Activated CD4-positive, alpha-beta memory T cell treated with anti-CD3 and anti-CD28 coated beads, Interleukin-2, amount 10 ng/mL, durations not matched to agents 7 days and 5 days (primary cell): ENCODE data around the gene FBXL4. TPM values are rescaled to one million over a fixed set of nuclear protein-coding genes. Genes with fewer than 3 reads are reported as not detected.

Experiments
- CTCF ChIA-PET: fragments of 350-600 bp; sonication (Branson Sonifier 250); formaldehyde crosslinking; loops from one replicate; lab custom pipeline; 2021; ENCODE audit warnings: antibody characterized with exemption, inconsistent platforms; lab: Charles Lee
- POLR2A ChIA-PET: fragments of 350-600 bp; sonication (Branson Sonifier 250); formaldehyde crosslinking; loops from one replicate; lab custom pipeline; 2021; ENCODE audit warnings: antibody characterized with exemption; lab: Charles Lee
- DNase-seq: peaks from one replicate; pipeline ENCODE4 v3.0.0-alpha.2; 2020
- H3K27ac Mint-ChIP-seq: one replicate; pipeline ENCODE4 v1.8.0; 2021; ENCODE audit warnings: mild to moderate bottlenecking, mixed read lengths
- H3K27me3 Mint-ChIP-seq: one replicate; pipeline ENCODE4 v1.8.0; 2021; ENCODE audit warnings: mixed read lengths
- H3K36me3 Mint-ChIP-seq: one replicate; pipeline ENCODE4 v1.8.0; 2021; ENCODE audit warnings: low read depth, mixed read lengths
- H3K4me1 Mint-ChIP-seq: one replicate; pipeline ENCODE4 v1.8.0; 2021; ENCODE audit warnings: mixed read lengths
- H3K4me3 Mint-ChIP-seq: one replicate; pipeline ENCODE4 v1.8.0; 2021; ENCODE audit warnings: mild to moderate bottlenecking, mixed read lengths
- H3K9me3 Mint-ChIP-seq: one replicate; pipeline ENCODE4 v1.8.0; 2021; ENCODE audit warnings: mixed read lengths
- total RNA-seq, 2 experiments: library from RNA; stranded (reverse); gene quantifications; one replicate each; pipeline ENCODE4 v1.2.3, GENCODE V29; 2021

Gene FBXL4
- total RNA-seq, 2 experiments from 2014 or later = 11.5 to 12.1 TPM

DNA sequence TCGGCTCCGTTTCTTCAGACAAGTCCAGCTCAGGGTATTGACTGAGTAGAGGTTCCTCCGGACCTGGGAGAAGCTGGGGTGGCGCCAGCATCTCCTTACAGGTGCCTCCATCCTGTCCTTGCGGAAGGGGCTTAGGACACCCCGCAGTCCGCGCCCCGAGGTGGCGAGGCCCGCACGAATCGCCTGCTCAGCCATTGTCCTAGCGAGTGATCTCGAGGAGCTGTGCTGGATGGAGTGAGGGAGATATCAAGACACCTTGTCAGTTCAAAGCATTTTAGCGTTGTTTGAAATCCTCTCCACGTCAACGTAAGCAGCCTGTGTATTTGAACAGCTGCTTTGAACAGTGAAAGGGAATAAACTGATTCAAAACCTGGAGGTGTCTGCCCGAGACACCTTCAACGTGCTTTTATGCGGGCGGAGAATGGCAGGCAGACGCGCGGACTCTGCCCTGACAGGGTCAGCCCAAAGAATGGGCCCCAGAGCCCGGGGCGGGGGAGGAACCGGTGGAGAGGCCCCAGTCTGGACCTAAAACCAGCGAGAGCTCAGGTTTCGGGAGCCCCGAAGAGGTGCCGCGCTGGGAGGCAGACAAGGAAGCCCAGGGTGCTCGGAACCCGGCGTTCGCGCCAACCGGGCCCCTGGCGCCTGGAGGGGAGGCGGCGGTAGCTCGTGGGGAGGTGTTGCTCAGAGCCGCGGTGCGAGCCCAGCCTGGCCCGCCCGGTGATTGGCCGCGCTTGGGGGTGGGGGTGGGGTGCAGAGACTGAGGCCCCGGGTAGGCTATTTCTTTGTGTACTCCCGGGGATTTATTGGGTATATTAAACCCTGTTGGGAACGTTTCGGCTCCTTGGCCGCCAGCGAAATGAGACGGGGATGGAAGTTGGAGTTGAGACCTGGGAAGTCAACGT, 116.4 kb downstream of the FBXL4 start:
- Mint-ChIP-seq H3K9me3 (no peaks in the 10 kb centered on the region), H3K4me1 (peaks cover 39% of the 10 kb centered on the region), H3K4me3 (peak overlapping the region; percentile 35), H3K36me3 (peaks cover 9% of the 10 kb centered on the region), H3K27me3 (peaks cover 85% of the 10 kb centered on the region), H3K27ac (peak overlapping the region; percentile 52)
- no peak for DNase-seq
- POLR2A ChIA-PET = no interaction called here
- CTCF ChIA-PET = interaction anchor here (1.2 kb wide), 1 partner anchor 10 kb away, joined by 3 read pairs; no protein-coding TSS in a partner anchor

DNA sequence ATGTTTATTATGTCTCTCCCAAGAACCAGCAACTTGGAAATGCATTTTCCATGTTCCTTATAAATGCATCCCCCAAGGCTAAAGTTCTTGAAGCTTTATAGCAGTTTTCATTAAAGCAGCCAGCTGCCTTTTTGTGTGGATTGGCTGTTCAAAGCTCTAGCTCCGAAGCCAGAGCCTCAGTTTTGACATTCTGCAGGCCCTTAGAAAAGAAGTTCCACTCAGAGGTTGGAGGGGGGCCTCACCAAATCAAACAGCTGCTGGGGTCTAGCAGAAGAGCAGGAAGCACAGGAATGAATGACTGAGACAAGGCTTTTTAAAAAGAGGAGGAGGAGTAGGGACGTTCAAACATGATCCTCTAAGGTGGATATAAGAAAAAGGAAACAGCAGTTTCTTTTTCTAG, 117.6 kb downstream of the FBXL4 start:
- ChIA-PET POLR2A (interaction anchor here (1.5 kb wide), 1 partner anchor 8 kb away, joined by 4 read pairs; no protein-coding TSS in a partner anchor), CTCF (interaction anchor here (0.7 kb wide), 1 partner anchor 1946 kb away, joined by 7 read pairs; no protein-coding TSS in a partner anchor)
- peaks cover 35% of the 10 kb centered on the region for H3K4me1 Mint-ChIP-seq
- no peak overlapping the region for H3K27ac Mint-ChIP-seq
- no peak overlapping the region for H3K4me3 Mint-ChIP-seq
- no peaks in the 10 kb centered on the region for H3K9me3 Mint-ChIP-seq
- DNase-seq = no peak
- peaks cover 9% of the 10 kb centered on the region for H3K36me3 Mint-ChIP-seq
- H3K27me3 Mint-ChIP-seq = peaks cover 87% of the 10 kb centered on the region

DNA sequence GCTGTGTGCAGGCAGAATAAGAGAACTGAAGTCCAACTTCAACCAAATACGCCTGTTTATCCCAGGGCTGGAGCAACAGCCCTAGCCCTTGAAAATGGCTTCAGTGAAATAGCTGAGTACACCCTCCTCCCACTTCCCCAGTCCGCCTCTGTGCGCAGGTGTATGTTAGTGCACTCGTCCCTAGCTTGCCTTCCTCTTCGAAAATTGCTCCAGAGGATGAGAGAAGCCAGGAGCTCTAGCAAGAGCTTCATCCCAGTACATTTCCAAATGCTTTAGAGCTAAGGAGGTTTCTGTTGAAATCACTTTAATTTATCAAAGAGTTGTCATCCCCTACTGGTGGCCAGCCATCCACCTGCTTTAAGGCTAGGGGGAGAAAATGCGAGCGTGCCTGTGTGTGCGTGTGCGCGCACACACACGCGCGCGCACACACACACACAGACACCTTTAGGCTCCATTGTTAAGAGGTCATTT, 118.8 kb downstream of the FBXL4 start:
- ChIA-PET CTCF (no interaction called here), POLR2A (interaction anchor here (1.5 kb wide), 1 partner anchor 9 kb away, joined by 4 read pairs; no protein-coding TSS in a partner anchor)
- H3K4me1 Mint-ChIP-seq = peaks cover 35% of the 10 kb centered on the region
- H3K27ac Mint-ChIP-seq = no peak overlapping the region
- H3K27me3 Mint-ChIP-seq = peaks cover 89% of the 10 kb centered on the region
- no peak overlapping the region for H3K4me3 Mint-ChIP-seq
- DNase-seq = no peak
- no peaks in the 10 kb centered on the region for H3K9me3 Mint-ChIP-seq
- H3K36me3 Mint-ChIP-seq = peaks cover 9% of the 10 kb centered on the region

DNA sequence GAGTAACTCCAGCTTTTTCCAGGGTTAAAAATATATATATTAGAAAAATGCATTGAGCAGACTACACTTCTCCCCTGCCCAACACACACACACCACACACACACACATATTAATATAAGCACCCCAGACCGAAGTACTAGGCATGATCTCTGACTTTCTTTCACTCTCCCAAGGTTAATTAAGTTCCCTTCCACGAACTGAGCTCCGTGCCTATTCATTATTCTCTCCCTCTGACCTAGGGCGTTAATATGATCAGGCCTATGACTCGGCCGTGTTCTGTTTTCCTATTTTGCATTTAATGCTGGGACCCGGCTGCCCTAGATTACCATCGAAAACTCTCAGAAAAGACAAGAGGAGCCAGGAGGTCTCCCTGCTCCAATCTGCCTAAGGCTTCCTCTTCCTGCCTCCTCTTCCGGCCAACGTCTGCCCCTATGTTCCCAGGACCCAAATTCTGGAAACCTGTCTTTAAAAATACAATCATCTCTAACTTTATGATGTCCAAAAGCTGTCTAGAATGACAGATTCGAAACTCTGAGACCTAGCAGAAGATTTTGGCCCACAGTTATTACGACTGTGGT, 119.4 kb downstream of the FBXL4 start:
- no peak for DNase-seq
- H3K27me3 Mint-ChIP-seq = peaks cover 89% of the 10 kb centered on the region
- H3K4me1 Mint-ChIP-seq = peaks cover 35% of the 10 kb centered on the region
- CTCF ChIA-PET = no interaction called here
- no peaks in the 10 kb centered on the region for H3K9me3 Mint-ChIP-seq
- no peak overlapping the region for H3K4me3 Mint-ChIP-seq
- no peak overlapping the region for H3K27ac Mint-ChIP-seq
- peaks cover 12% of the 10 kb centered on the region for H3K36me3 Mint-ChIP-seq
- POLR2A ChIA-PET = interaction anchor here (0.6 to 1.5 kb wide), 3 partner anchors 10 to 16 kb away, joined by 3 to 4 read pairs (median 3); no protein-coding TSS in a partner anchor

DNA sequence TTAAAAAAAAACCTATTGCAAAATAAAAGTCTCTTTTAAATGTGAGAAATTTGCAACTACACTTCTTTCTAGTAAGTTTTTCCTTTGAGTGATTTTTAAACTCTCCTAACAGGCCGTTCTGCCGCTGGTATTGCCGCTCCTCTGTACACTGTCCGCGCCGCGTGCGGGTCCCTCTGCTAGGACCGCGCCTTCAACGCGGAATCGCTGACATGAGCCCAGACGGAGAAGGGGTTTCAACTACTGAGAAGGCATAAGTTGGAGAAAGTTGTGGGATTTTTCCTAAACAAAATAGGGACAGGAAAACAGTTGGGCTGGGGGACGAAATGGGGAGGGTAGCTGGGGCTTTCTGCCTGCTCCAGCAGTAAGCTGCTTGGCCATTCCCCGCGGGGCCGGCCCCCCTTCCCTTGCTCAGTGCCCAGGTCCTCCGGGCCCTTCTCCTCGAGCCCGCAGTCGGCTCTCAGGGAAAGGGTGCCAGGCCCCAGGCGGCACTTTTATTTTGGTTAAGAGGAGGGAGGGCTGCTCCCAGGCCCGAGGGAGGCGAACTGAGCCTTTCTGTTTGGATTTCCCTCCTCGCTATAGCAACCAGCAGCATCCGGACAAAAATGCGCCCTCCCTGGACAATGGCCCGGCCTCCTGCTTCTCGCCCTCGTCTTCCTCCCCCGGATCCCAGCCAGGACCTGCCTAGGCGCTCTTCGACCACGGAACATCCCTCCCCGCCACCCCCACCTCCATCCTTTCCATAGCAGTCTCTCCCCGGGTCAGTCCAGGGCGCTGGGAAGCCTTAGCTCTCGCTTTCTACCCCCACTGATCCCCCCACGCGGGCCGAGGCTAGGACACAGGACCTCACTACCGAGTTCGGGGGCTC, 120.2 kb downstream of the FBXL4 start:
- CTCF ChIA-PET = no interaction called here
- peaks cover 8% of the 10 kb centered on the region for H3K36me3 Mint-ChIP-seq

DNA sequence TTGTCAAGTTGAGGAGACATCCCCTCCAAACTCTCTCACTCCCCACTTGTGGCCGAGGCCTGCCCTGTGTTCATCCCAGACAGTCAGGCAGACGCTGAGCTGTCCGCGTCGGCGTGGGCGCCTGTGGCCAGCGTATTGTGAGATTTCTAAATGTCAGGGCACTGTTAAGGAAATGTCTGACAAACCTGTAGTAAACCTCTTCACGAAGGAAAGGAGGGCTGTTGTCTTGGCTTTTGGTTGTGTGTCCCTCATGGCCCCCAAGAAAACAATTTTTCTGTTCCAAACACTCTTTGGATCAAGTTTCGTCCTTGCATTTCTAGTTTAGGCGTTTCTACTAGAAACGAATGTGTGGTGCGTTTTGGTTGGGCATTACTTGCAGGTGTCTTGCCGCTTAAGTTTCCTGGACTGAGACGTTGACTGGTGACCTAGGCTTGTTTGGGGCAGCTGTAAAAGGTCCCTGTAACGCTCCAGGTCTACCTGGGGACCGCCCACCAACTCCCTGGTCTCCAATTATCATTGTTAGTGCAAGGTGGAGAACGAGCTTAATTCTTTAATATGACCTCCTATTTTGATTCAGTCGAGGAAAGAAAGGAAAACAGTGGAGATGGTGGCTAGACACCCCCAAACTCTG, 122.0 kb downstream of the FBXL4 start:
- Mint-ChIP-seq H3K27me3 (peaks cover 85% of the 10 kb centered on the region), H3K36me3 (peaks cover 4% of the 10 kb centered on the region), H3K4me1 (peaks cover 16% of the 10 kb centered on the region), H3K4me3 (no peak overlapping the region), H3K9me3 (no peaks in the 10 kb centered on the region), H3K27ac (no peak overlapping the region)
- no peak for DNase-seq
- POLR2A ChIA-PET = no interaction called here
- CTCF ChIA-PET = interaction anchor here (0.6 kb wide), 1 partner anchor 1596 kb away, joined by 3 read pairs; no protein-coding TSS in a partner anchor

More for the DNA sequence above, 120.2 kb downstream of the FBXL4 start:
- Mint-ChIP-seq H3K4me3 (no peak overlapping the region), H3K27ac (no peak overlapping the region), H3K9me3 (no peaks in the 10 kb centered on the region), H3K4me1 (peaks cover 28% of the 10 kb centered on the region), H3K27me3 (peaks cover 84% of the 10 kb centered on the region)
- POLR2A ChIA-PET = interaction anchor here (1.2 kb wide), 1 partner anchor 17 kb away, joined by 3 read pairs; no protein-coding TSS in a partner anchor
- no peak for DNase-seq

DNA sequence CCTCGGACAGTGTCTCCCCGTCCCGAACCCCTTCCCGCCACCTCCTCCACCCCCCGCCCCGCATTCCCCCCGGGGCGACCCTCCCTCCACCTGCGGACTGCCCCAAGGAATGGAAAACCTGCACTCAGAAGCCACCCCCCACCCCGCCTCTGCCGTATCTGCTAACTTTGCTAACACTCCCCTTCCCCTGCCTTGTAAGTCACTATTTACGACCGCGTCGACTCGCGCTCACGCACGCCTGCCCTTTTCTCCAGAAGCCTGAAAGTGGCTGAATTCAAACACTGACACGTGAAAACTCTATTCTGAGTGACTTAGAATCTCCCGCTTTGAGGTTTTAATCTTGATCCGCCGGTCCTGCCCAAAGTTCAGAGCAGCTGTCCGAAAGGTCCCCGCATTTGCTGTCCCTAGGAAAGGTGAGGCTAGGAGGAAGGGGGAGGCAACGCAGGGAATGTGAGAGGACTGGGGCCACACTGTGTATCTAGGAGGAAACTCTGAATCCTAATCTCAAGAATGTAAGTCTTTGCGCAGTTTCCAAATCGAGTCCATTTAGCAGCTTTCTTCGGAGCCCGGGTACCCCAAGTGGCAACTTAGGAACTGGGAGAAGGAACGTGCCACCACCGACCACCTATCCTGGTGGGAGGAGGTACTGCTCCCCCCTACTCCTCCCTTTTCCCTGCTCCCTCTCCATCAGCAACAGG, 122.7 kb downstream of the FBXL4 start:
- POLR2A ChIA-PET = no interaction called here
- H3K4me3 Mint-ChIP-seq = peak overlapping the region; percentile 28
- H3K27ac Mint-ChIP-seq = no peak overlapping the region
- peaks cover 82% of the 10 kb centered on the region for H3K27me3 Mint-ChIP-seq
- H3K4me1 Mint-ChIP-seq = peaks cover 15% of the 10 kb centered on the region
- H3K9me3 Mint-ChIP-seq = no peaks in the 10 kb centered on the region
- CTCF ChIA-PET = no interaction called here
- no peak for DNase-seq
- peaks cover 4% of the 10 kb centered on the region for H3K36me3 Mint-ChIP-seq

DNA sequence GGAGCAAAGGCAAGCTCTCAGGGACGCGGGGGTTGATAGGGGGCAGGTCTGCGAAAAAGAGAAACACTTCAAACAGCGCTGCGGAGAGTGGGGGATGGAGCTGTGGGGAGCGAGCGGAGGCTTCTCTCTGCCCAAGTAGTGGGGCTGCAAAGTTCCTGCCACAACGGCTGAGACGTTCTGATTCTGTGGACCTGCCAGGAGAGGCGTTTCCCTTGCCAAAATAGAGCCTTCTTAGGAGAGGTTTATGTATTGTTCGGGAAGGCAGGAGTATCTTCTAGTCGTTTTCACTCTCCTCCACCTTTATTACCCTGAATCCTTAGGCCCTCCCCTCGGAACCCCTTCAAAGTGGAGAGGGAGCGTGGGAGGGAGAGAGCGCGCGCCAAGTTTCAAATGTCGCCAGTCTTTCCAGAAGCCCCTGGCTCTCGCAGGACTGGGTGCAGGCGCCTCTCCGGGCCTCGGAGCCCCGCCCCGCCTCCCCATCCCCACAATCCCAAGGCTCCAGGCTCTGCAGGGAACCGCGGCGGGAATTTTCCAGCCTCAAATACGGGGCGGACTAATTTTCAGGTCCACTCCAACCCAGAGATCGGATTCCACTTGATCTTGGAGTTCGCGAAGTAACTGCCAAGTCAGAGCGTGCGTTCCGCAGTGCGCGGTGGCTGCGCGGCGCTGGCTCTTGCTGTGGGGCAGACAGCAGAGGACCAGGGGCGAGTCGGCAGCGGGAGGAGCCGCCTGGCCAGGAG, 123.4 kb downstream of the FBXL4 start:
- peak overlapping the region; percentile 38 for H3K4me3 Mint-ChIP-seq
- CTCF ChIA-PET = no interaction called here
- no peaks in the 10 kb centered on the region for H3K9me3 Mint-ChIP-seq
- H3K36me3 Mint-ChIP-seq = peaks cover 4% of the 10 kb centered on the region
- H3K27ac Mint-ChIP-seq = no peak overlapping the region
- POLR2A ChIA-PET = no interaction called here
- H3K27me3 Mint-ChIP-seq = peaks cover 77% of the 10 kb centered on the region
- peaks cover 15% of the 10 kb centered on the region for H3K4me1 Mint-ChIP-seq
- DNase-seq = no peak

DNA sequence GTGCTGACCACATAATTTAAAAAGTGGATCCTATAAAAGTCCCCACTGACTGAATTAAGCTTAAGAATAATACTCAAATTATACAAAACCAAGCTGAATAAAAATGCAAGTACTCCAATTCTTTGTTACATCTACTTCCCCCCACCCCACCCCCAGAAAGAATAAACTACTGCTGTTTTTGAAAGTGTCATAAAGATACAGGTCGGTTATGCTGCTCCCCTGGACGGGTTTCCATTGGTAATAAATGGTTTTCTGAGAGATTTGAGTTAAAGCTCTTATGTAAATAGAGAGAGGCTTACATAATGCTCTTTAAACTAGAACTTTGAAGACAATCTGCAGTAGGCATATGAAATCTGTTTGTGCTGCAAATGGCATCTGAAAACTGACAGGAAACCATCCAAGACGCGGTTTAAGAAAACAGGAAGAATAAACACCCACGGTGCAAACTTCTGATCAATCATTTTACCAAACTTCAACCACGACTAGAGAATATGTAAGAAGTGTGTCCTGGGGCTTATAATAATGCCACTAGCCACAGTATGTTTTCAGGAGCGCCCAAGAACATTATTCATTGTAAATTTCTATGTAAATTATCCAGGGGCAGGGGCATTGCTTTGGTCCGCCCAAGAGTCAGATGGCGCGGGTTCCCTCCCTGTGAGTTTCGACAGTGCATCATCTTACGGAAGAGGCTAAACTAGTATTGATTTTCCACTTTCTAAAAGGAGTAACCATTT, 124.2 kb downstream of the FBXL4 start:
- Mint-ChIP-seq H3K36me3 (peaks cover 4% of the 10 kb centered on the region), H3K4me3 (peak overlapping the region; percentile 38), H3K27ac (peak overlapping the region; percentile 9), H3K27me3 (peaks cover 75% of the 10 kb centered on the region), H3K4me1 (peaks cover 15% of the 10 kb centered on the region), H3K9me3 (no peaks in the 10 kb centered on the region)
- DNase-seq = no peak
- POLR2A ChIA-PET = no interaction called here
- CTCF ChIA-PET = no interaction called here

DNA sequence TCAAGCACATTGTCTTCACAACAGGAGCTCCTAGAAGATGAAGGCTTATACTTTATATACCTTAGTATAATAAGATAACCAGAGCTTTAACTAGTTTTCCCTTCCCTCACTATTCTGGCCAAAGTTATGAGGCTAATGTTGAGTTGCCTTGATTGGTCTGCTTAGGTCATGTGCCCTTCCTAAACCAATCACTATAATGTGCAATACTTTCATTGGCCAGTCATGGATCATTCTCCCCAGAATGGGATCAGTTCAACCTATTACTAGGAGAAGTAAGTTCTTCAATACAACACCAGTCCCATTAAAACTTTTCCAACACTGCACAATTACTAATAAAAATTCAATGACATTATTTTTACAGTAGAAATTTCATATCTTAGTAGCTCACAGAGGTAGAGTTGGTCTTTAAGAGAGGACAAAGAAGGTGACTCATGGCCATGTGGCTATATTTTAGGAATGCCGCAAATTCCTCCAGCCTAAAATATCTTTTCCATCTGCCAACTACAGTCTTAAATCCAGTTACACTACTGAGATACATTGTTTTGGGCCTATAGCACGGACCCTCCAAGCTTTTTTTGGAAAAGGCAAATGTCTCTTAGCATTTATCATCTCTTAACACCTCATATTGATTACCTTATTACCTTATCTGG, 125.9 kb downstream of the FBXL4 start:
- peaks cover 64% of the 10 kb centered on the region for H3K27me3 Mint-ChIP-seq
- H3K36me3 Mint-ChIP-seq = peaks cover 4% of the 10 kb centered on the region
- ChIA-PET CTCF (no interaction called here), POLR2A (no interaction called here)
- H3K27ac Mint-ChIP-seq = no peak overlapping the region
- no peak for DNase-seq
- H3K4me3 Mint-ChIP-seq = no peak overlapping the region
- H3K4me1 Mint-ChIP-seq = peaks cover 14% of the 10 kb centered on the region
- H3K9me3 Mint-ChIP-seq = no peaks in the 10 kb centered on the region
